Transverse colon (tissue), 4 donors: ENCODE data around the gene ATG2A. TPM values are rescaled to one million over a fixed set of nuclear protein-coding genes. Genes with fewer than 3 reads are reported as not detected.

Experiments
- DNase-seq: peaks from one replicate; pipeline ENCODE4 v3.0.0-alpha.2; 2019
- H3K27ac ChIP-seq, 4 donors: fragments of 200-600 bp; sonication (generic); 2 replicates each; pipeline ENCODE4 v1.5.1; 2016 to 2018; ENCODE audit warnings: inconsistent platforms in 4 of 4
- H3K27me3 ChIP-seq: fragments of 200-600 bp; sonication (generic); 2 replicates; pipeline ENCODE4 v1.5.1; 2017; ENCODE audit warnings: inconsistent platforms
- H3K36me3 ChIP-seq, 4 donors: fragments of 200-600 bp; sonication (generic); 2 replicates each; pipeline ENCODE4 v1.5.1; 2017 to 2019; ENCODE audit warnings: inconsistent platforms in 4 of 4
- H3K4me1 ChIP-seq, 4 donors: fragments of 200-600 bp; sonication (generic); 2 replicates each; pipeline ENCODE4 v1.5.1; 2017 to 2020; ENCODE audit warnings: inconsistent platforms in 4 of 4
- H3K4me3 ChIP-seq, 4 donors: fragments of 200-600 bp; sonication (generic); 1 replicate in 1 of 4; 2 replicates in 3 of 4; pipeline versions ENCODE4 v1.5.1 to v1.6.1; 2017 to 2019; ENCODE audit warnings: inconsistent platforms in 4 of 4
- H3K9me3 ChIP-seq, 2 donors: fragments of 200-600 bp; sonication (generic); 2 replicates each; pipeline ENCODE4 v1.5.1; 2017 to 2019; ENCODE audit warnings: inconsistent platforms in 2 of 2
- EP300 ChIP-seq: sonication (generic); formaldehyde crosslinking; IDR thresholded peaks from one replicate; pipeline ENCODE4 v1.6.1; 2017; ENCODE audit warnings: antibody characterized with exemption, low read depth
- POLR2A ChIP-seq: fragments of 450-650 bp; IDR thresholded peaks from one replicate; pipeline ENCODE4 v1.6.1; 2016; ENCODE audit warnings: antibody characterized with exemption, mild to moderate bottlenecking, moderate library complexity
- POLR2AphosphoS5 ChIP-seq, 3 donors: sonication (generic); formaldehyde crosslinking; IDR thresholded peaks; one replicate each; pipeline ENCODE4 v1.6.1; 2016; ENCODE audit warnings: antibody characterized with exemption in 3 of 3
- WGBS, 2 donors: methylation state at CpG; one replicate each; pipeline ENCODE4 v1.1.5; 2018; ENCODE audit warnings: low coverage in 1 of 2; 5-methylcytosine and 5-hydroxymethylcytosine counted together
- in situ Hi-C, 4 donors: fragments of 200-750 bp; cut with MboI; loops; one replicate each; pipeline versions ENCODE4 v1.15.0 to v1.15.1; 2017; ENCODE audit warnings: low sequenced_read_pairs in 3 of 4, low pct_ligation_motif_present in 1 of 4, low pct_unique_long_range_greater_than_20kb in 1 of 4
- intact Hi-C: fragments of 100-400 bp; cut with DNase I; formaldehyde crosslinking; loops from one replicate; pipeline ENCODE4 v1.15.1; 2023; ENCODE audit warnings: low total_unique reads
- total RNA-seq, 4 donors: library from RNA; depleted of rRNA; stranded (reverse); fragments of >200 nt; gene quantifications; one replicate each; pipeline ENCODE4 v1.1.0, GENCODE V29; 2016
- TF ChIP-seq, protein P1 (sequence below), 5 experiments: fragments of 200-600 bp in 3 of 5; fragments of 450-650 bp in 2 of 5; sonication (generic) in 3 of 5; IDR thresholded peaks; 1 replicate in 2 of 5; 2 replicates in 3 of 5; pipeline ENCODE4 v1.5.1; 2016 to 2017; ENCODE audit warnings: antibody characterized with exemption in 5 of 5, inconsistent platforms in 3 of 5, mild to moderate bottlenecking in 2 of 5, moderate library complexity in 1 of 5

The ATG2A gene
- total RNA-seq, 4 donors from 2014 or later: 30.1 to 82.3 (median 46.4) TPM

DNA sequence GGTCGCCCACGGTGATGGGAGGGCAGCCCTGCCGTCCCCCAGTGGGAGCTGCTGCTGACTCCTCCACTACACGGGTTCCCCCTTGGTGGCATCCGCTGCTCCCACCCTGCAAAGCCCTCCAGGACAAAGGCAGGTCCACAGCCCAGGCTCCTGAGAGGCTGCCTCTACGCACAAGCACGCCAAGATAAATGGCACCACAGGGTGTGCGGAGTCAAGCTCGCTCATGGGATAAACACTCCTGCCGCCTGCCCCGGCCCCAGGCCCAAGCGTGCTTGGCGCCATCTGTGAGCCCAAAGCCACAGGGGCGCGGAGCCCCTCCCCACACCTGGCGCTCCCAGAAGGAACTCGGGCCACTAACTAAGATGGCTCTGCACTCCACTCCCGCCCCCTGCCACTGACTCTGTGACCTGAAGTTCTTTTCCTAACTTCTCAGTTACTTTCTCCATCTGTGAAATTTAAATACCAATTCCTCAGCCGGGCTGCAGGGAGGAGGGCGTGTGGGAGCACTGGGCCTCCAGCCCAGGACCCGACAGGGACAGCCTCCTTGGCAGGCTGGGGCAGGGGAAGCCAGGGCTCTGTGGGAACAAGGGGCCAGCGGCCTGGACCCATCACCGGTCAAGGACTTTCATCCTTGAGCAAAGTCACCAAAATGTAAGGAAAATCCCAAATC lies 53.5 kb downstream of the ATG2A start:
- no peak for DNase-seq
- peak overlapping the region; percentile 93 to 96 (median 94) for H3K27ac ChIP-seq
- TF ChIP-seq POLR2A: no peak
- TF ChIP-seq, protein P1, sequence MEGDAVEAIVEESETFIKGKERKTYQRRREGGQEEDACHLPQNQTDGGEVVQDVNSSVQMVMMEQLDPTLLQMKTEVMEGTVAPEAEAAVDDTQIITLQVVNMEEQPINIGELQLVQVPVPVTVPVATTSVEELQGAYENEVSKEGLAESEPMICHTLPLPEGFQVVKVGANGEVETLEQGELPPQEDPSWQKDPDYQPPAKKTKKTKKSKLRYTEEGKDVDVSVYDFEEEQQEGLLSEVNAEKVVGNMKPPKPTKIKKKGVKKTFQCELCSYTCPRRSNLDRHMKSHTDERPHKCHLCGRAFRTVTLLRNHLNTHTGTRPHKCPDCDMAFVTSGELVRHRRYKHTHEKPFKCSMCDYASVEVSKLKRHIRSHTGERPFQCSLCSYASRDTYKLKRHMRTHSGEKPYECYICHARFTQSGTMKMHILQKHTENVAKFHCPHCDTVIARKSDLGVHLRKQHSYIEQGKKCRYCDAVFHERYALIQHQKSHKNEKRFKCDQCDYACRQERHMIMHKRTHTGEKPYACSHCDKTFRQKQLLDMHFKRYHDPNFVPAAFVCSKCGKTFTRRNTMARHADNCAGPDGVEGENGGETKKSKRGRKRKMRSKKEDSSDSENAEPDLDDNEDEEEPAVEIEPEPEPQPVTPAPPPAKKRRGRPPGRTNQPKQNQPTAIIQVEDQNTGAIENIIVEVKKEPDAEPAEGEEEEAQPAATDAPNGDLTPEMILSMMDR (IDR thresholded peaks at IDR 0.05): no peak
- no peak for TF ChIP-seq POLR2AphosphoS5 (IDR thresholded peaks at IDR 0.05)
- TF ChIP-seq EP300: no peak
- in situ Hi-C loops: no loop called here
- peak overlapping the region in 1 of 4 donors; percentile 20 for H3K4me3 ChIP-seq
- intact Hi-C loops: no loop called here
- WGBS, 2 donors: 70% methylated on average over 14 of the region's 23 CpGs; no CpG with 5 or more reads in 1 of the 2 donors
- H3K27me3 ChIP-seq: no peaks in the 10 kb centered on the region
- no peaks in the 10 kb centered on the region for H3K9me3 ChIP-seq
- no peaks in the 10 kb centered on the region for H3K36me3 ChIP-seq
- peaks cover 35 to 82% (median 50%) of the 10 kb centered on the region in 4 donors for H3K4me1 ChIP-seq

DNA sequence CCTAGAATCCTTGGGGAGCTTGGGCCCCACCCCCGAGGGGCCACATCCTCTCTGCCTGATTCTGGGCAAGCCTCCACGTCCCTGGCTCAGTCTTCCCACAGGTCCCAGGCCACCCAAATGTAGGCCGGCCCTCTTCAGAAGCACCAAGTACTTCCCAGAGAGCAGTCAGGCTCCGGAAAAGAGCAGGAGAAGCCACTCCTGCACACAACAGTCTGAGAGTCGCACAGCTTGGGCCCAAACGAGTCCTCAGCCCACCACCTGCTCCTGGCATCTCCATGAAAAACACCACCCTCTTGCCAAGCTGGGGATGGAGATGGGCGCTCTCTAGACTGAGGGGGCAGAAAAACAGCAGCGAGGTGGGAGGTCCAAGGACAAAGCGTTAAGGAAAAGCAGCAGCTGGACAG lies 54.0 kb downstream of the ATG2A start:
- Histone ChIP-seq H3K36me3 (no peaks in the 10 kb centered on the region), H3K4me3 (peak overlapping the region in 1 of 4 donors; percentile 7), H3K9me3 (no peaks in the 10 kb centered on the region), H3K27me3 (no peaks in the 10 kb centered on the region), H3K27ac (peak overlapping the region; percentile 93 to 96 (median 94)), H3K4me1 (peaks cover 37 to 80% (median 50%) of the 10 kb centered on the region in 4 donors)
- in situ Hi-C loops: no loop called here
- 72% methylated on average over 9 of the region's 9 CpGs; no CpG with 5 or more reads in 1 of the 2 donors for WGBS, 2 donors
- intact Hi-C loops: no loop called here
- TF ChIP-seq EP300 (no peak), POLR2A (no peak), POLR2AphosphoS5 (IDR thresholded peaks at IDR 0.05) (no peak)
- TF ChIP-seq, protein P1 (IDR thresholded peaks at IDR 0.05): no peak
- DNase-seq: no peak

GRCh38 chr11:64861227-64861975 lies 55.6 kb downstream of the ATG2A start:
- H3K9me3 ChIP-seq: no peaks in the 10 kb centered on the region
- whole genome bisulfite sequencing, 2 donors: 55 to 60% methylated on average over 3 to 6 of the region's 6 CpGs
- intact Hi-C loops (no loop called here), in situ Hi-C loops (no loop called here)
- TF ChIP-seq EP300 (no peak), POLR2A (no peak)
- TF ChIP-seq, protein P1 (IDR thresholded peaks at IDR 0.05): no peak
- H3K4me3 ChIP-seq: no peak overlapping the region
- peaks cover 46 to 90% (median 60%) of the 10 kb centered on the region in 4 donors for H3K4me1 ChIP-seq
- no peak for DNase-seq
- no peaks in the 10 kb centered on the region for H3K36me3 ChIP-seq
- H3K27me3 ChIP-seq: no peaks in the 10 kb centered on the region
- H3K27ac ChIP-seq: peak overlapping the region; percentile 93 to 96 (median 94)
